Right atrium auricular region (tissue), 2 donors: ENCODE results near the gene BCL2A1. TPM values are rescaled to one million over a fixed set of nuclear protein-coding genes. Genes with fewer than 3 reads are reported as not detected.

Experiments
- DNase-seq: peaks from one replicate; pipeline ENCODE4 v3.0.0-alpha.2; 2019; ENCODE audit warnings: low spot score
- H3K27ac ChIP-seq, 2 donors: fragments of 200-600 bp; sonication (generic); 1 replicate in 1 of 2; 2 replicates in 1 of 2; pipeline ENCODE4 v1.5.1; 2016 to 2019
- H3K27me3 ChIP-seq, 2 donors: fragments of 200-600 bp; sonication (generic); one replicate each; pipeline versions ENCODE4 v1.5.1 to v1.6.0; 2017 to 2019
- H3K36me3 ChIP-seq: fragments of 200-600 bp; sonication (generic); one replicate; pipeline ENCODE4 v1.5.1; 2016
- H3K4me1 ChIP-seq, 2 donors: fragments of 200-600 bp; sonication (generic); one replicate each; pipeline versions ENCODE4 v1.5.1 to v1.6.0; 2017 to 2019
- H3K4me3 ChIP-seq, 2 donors: fragments of 200-600 bp; sonication (generic); 1 replicate in 1 of 2; 2 replicates in 1 of 2; pipeline ENCODE4 v1.5.1; 2017 to 2019; ENCODE audit warnings: mild to moderate bottlenecking in 1 of 2, moderate library complexity in 1 of 2
- H3K9me3 ChIP-seq, 2 donors: fragments of 200-600 bp; sonication (generic); one replicate each; pipeline ENCODE4 v1.5.1; 2019
- CTCF ChIP-seq, 2 donors: fragments of 200-600 bp; sonication (generic); IDR thresholded peaks; one replicate each; pipeline ENCODE4 v1.5.1; 2019; ENCODE audit warnings: antibody characterized with exemption in 2 of 2
- total RNA-seq, 2 donors: library from RNA; depleted of rRNA; stranded (reverse); fragments of >200 nt; gene quantifications; one replicate each; pipeline ENCODE4 v1.1.0, GENCODE V29; 2016

Gene BCL2A1
- total RNA-seq, 2 donors from 2014 or later: 1.5 to 3.1 TPM

DNA sequence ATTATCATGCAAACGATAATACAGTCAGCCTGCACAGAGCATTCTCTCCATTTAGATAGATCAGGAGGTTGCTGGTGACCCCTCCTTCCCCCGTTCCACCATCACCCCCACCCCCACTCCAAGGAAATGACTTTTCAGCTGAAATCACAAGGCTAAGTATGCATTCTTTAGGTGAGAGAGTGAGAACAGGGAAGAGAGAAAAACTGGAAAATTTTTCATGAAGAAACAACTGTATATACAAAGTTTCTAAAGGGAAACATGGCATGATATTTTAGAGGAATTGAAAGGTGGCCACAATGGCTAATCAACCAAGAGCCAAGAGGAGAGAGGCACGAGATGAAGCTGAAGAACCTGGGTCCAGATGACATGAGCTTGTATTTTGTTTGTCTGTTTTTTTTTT, 22.2 kb downstream of the BCL2A1 start:
- H3K27me3 ChIP-seq: no peaks in the 10 kb centered on the region
- H3K27ac ChIP-seq: no peak overlapping the region
- no peaks in the 10 kb centered on the region for H3K36me3 ChIP-seq
- H3K4me3 ChIP-seq: no peak overlapping the region
- no peak for TF ChIP-seq CTCF (IDR thresholded peaks at IDR 0.05)
- no peaks in the 10 kb centered on the region for H3K9me3 ChIP-seq
- no peak for DNase-seq
- H3K4me1 ChIP-seq: no peaks in the 10 kb centered on the region

DNA sequence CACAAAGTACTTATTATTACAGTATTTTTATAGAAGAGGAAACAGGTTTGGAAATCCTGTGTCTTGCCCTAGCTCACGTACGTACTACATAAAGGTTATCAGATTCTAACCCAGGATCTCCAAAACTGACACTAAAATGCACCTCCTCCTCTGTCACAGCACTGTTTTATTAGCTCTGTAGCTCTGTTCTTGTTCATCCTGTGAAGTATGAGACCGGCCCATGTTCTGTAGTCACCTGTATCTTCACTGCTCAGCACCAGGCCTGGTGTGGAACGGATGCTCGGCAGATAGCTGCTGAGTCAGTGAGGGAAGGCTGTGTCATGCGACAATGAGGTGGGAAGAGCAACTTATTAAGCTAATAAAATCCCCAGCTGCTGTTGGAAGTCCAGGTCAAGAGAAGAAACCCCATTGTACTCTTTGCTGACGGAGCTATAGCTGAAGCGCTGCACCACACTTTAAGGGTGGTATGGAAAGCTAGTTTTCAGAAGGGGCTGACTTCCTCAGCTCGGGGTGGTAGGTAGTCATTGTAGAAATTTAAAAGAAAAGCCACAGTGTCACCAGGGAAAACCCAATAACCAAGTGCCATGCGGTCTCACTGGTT, 22.8 kb downstream of the BCL2A1 start:
- H3K27me3 ChIP-seq: no peaks in the 10 kb centered on the region
- H3K4me3 ChIP-seq: no peak overlapping the region
- DNase-seq: no peak
- H3K36me3 ChIP-seq: no peaks in the 10 kb centered on the region
- H3K27ac ChIP-seq: no peak overlapping the region
- no peaks in the 10 kb centered on the region for H3K9me3 ChIP-seq
- no peaks in the 10 kb centered on the region for H3K4me1 ChIP-seq
- no peak for TF ChIP-seq CTCF (IDR thresholded peaks at IDR 0.05)

DNA sequence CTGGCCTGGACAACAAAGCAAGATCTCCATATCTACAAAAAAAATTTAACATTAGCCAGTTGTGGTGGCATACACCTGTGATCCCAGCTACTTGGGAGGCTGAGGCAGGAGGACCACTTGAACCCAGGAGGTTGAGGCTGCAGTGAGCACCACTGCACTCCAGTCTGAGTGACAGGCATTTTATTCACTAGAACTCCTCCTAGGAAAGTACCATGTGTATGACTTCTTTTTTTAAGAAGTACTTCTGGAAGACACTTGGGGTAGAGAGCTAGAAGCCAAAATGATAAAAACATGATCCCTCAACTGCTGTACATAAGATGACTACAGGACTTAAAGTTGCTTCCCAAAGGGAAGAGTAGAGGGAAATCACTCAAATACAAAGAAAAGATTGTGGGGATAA, 24.0 kb downstream of the BCL2A1 start:
- H3K9me3 ChIP-seq: no peaks in the 10 kb centered on the region
- DNase-seq: no peak
- no peaks in the 10 kb centered on the region for H3K4me1 ChIP-seq
- TF ChIP-seq CTCF (IDR thresholded peaks at IDR 0.05): no peak
- no peak overlapping the region for H3K27ac ChIP-seq
- H3K27me3 ChIP-seq: no peaks in the 10 kb centered on the region
- H3K4me3 ChIP-seq: no peak overlapping the region
- no peaks in the 10 kb centered on the region for H3K36me3 ChIP-seq

GRCh38 chr15:79944622-79945021, 26.4 kb downstream of the BCL2A1 start:
- DNase-seq: no peak
- no peak overlapping the region for H3K4me3 ChIP-seq
- TF ChIP-seq CTCF (IDR thresholded peaks at IDR 0.05): no peak
- no peaks in the 10 kb centered on the region for H3K36me3 ChIP-seq
- no peak overlapping the region for H3K27ac ChIP-seq
- H3K4me1 ChIP-seq: no peaks in the 10 kb centered on the region
- H3K27me3 ChIP-seq: no peaks in the 10 kb centered on the region
- no peaks in the 10 kb centered on the region for H3K9me3 ChIP-seq

DNA sequence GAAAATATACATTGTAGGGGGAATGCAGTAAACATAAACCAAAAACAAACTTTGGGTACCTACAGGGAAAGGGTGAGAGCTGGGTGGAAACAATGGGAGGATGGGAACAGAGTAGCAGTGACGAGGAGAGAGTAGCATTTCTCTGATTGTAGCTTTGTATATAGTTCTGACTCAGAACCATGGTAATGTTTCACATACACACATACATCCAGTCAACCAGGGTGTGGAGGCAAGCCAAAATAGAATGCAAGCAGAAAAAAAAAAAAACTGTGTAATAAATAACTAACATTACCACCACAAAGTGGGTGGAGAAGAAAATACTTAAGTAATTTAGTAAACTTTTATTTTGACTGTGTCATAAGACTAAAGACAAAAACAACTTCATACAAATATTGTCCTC, 27.2 kb downstream of the BCL2A1 start:
- H3K4me1 ChIP-seq: no peaks in the 10 kb centered on the region
- H3K36me3 ChIP-seq: no peaks in the 10 kb centered on the region
- no peak for TF ChIP-seq CTCF (IDR thresholded peaks at IDR 0.05)
- no peaks in the 10 kb centered on the region for H3K27me3 ChIP-seq
- no peak overlapping the region for H3K27ac ChIP-seq
- no peak overlapping the region for H3K4me3 ChIP-seq
- H3K9me3 ChIP-seq: no peaks in the 10 kb centered on the region
- DNase-seq: no peak
